Inferior parietal cortex (tissue), 1 donor: ENCODE results near the gene TMC8.
"Not testable (repeated sequence)": the region's sequence is repeated elsewhere in the genome, so short reads cannot be mapped to it uniquely, and the experiment has no call there.

ENCODE experiments used
- DNase-seq: peaks from one replicate; pipeline ENCODE4 v3.0.0-alpha.2; 2016; ENCODE audit errors: extremely low spot score

The TMC8 gene

GRCh38 chr17:78130437-78131101 lies at the start of gene TMC8:
TMC8 (plus strand) TSS chr17:78130771; CDS start chr17:78131589, 818 bp downstream.
- no peak for DNase-seq

- DNase-seq: no peak
These were observed 49.0 kb upstream of the TMC8 start for GRCh38 chr17:78081551-78081950.

- DNase-seq: not testable (repeated sequence)
These were observed 48.2 kb upstream of the TMC8 start for GRCh38 chr17:78082355-78082872.

GRCh38 chr17:78082988-78083387 lies 47.6 kb upstream of the TMC8 start:
- DNase-seq: no peak

GRCh38 chr17:78086740-78087139 lies 43.8 kb upstream of the TMC8 start:
- no peak for DNase-seq

GRCh38 chr17:78088529-78088928 lies 42.0 kb upstream of the TMC8 start:
- no peak for DNase-seq

GRCh38 chr17:78089576-78090281 lies 40.8 kb upstream of the TMC8 start:
- no peak for DNase-seq

- DNase-seq: no peak
These were observed 37.7 kb upstream of the TMC8 start for GRCh38 chr17:78092794-78093324.

GRCh38 chr17:78095035-78095434 lies 35.5 kb upstream of the TMC8 start:
- DNase-seq: no peak

- no peak for DNase-seq
These were observed 34.5 kb upstream of the TMC8 start for GRCh38 chr17:78096093-78096492.

GRCh38 chr17:78101112-78101511 lies 29.5 kb upstream of the TMC8 start:
- DNase-seq: no peak

GRCh38 chr17:78101542-78101941 lies 29.0 kb upstream of the TMC8 start:
- no peak for DNase-seq

- DNase-seq: no peak
These were observed 27.3 kb upstream of the TMC8 start for GRCh38 chr17:78103311-78103710.

- DNase-seq: no peak
These were observed 26.0 kb upstream of the TMC8 start for GRCh38 chr17:78104540-78104941.

GRCh38 chr17:78105101-78105500 lies 25.5 kb upstream of the TMC8 start:
- no peak for DNase-seq

GRCh38 chr17:78105551-78105950 lies 25.0 kb upstream of the TMC8 start:
- DNase-seq: no peak

GRCh38 chr17:78106211-78106610 lies 24.4 kb upstream of the TMC8 start:
- no peak for DNase-seq

- DNase-seq: no peak
These were observed 23.1 kb upstream of the TMC8 start for GRCh38 chr17:78107457-78107856.

- no peak for DNase-seq
These were observed 22.4 kb upstream of the TMC8 start for GRCh38 chr17:78107976-78108725.

GRCh38 chr17:78108726-78109488 lies 21.7 kb upstream of the TMC8 start:
- DNase-seq: no peak

- DNase-seq: no peak
These were observed 21.1 kb upstream of the TMC8 start for GRCh38 chr17:78109489-78109761.
